NB4 (cell line): Measurements from ENCODE around the gene SCN2B.
"Not testable (repeated sequence)": the region's sequence is repeated elsewhere in the genome, so short reads cannot be mapped to it uniquely, and the experiment has no call there.

Experiments
- DNase-seq: peaks from one replicate; pipeline ENCODE4 v3.0.0; 2010; ENCODE audit warnings: low read depth
- H3K4me3 ChIP-seq: one replicate; pipeline ENCODE4 v1.5.1; 2011; ENCODE audit warnings: mild to moderate bottlenecking, low read depth, low read length, moderate library complexity
- MYC ChIP-seq: IDR thresholded peaks from 2 replicates; pipeline ENCODE4 v1.6.1; 2011; ENCODE audit warnings: low read depth, low read length
- POLR2A ChIP-seq: IDR thresholded peaks from 2 replicates; pipeline ENCODE4 v1.6.1; 2011; ENCODE audit warnings: mild to moderate bottlenecking; ENCODE audit not compliant: insufficient read length; ENCODE audit errors: extremely low read depth
- TF ChIP-seq, protein P1 (sequence below): IDR thresholded peaks from one replicate; pipeline ENCODE4 v1.5.1; 2012; ENCODE audit warnings: low read depth, low read length
- TF ChIP-seq, protein P2 (sequence below): IDR thresholded peaks from 2 replicates; pipeline ENCODE4 v1.6.1; 2011; ENCODE audit warnings: low read depth, low read length

The SCN2B gene

DNA sequence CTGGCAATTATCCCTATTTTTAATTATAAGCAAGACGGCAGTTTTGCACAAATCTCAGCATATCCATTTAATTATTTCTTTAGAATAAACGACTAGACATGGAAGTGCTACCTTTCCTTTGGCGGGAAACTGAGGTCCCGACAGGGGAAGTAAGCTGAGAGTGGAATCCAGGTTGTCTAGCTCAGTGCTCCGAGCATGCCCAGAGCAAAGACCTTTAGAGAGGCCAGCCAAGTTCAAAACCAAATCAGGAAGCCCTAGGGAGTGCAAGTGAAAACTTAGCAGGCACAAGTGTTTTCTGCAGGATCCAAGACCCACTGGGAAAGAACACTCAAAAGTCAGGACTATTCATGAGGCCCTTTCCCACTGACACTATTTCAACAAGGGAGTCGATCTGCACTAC lies 22.7 kb upstream of the SCN2B start:
- no peak for DNase-seq
- H3K4me3 ChIP-seq = no peak overlapping the region

DNA sequence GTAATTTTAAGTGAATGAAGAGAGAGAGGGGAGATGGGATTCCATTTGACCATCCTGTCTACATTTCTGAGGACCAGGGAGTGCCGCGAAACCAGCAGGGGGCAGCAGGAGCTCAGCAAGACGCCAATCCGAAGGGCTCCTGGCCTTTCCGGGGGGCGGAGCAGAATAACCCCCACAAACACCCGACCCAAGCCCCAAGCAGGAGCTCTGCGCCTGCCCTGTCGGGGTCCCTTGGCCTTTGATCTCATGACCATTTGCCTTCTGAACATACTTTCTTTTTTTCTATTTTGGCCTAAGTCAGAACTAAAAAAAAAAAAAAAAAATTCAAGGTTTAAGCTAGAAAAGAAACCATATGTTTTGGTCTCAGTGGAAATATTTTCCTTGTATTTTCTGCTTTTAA lies 21.9 kb upstream of the SCN2B start:
- no peak overlapping the region for H3K4me3 ChIP-seq
- TF ChIP-seq MYC (no peak), POLR2A (no peak)
- TF ChIP-seq, protein P1, sequence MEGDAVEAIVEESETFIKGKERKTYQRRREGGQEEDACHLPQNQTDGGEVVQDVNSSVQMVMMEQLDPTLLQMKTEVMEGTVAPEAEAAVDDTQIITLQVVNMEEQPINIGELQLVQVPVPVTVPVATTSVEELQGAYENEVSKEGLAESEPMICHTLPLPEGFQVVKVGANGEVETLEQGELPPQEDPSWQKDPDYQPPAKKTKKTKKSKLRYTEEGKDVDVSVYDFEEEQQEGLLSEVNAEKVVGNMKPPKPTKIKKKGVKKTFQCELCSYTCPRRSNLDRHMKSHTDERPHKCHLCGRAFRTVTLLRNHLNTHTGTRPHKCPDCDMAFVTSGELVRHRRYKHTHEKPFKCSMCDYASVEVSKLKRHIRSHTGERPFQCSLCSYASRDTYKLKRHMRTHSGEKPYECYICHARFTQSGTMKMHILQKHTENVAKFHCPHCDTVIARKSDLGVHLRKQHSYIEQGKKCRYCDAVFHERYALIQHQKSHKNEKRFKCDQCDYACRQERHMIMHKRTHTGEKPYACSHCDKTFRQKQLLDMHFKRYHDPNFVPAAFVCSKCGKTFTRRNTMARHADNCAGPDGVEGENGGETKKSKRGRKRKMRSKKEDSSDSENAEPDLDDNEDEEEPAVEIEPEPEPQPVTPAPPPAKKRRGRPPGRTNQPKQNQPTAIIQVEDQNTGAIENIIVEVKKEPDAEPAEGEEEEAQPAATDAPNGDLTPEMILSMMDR = peak; percentile 88
- TF ChIP-seq, protein P2, sequence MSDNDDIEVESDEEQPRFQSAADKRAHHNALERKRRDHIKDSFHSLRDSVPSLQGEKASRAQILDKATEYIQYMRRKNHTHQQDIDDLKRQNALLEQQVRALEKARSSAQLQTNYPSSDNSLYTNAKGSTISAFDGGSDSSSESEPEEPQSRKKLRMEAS = 0 out of 2 replicates have a peak, but pooled peaks have one; percentile 27
- DNase-seq = peak; percentile 82

More for the DNA sequence above, 22.7 kb upstream of the SCN2B start:
- no peak for TF ChIP-seq POLR2A
- no peak for TF ChIP-seq MYC
- TF ChIP-seq, protein P2 = no peak
- TF ChIP-seq, protein P1 = no peak

DNA sequence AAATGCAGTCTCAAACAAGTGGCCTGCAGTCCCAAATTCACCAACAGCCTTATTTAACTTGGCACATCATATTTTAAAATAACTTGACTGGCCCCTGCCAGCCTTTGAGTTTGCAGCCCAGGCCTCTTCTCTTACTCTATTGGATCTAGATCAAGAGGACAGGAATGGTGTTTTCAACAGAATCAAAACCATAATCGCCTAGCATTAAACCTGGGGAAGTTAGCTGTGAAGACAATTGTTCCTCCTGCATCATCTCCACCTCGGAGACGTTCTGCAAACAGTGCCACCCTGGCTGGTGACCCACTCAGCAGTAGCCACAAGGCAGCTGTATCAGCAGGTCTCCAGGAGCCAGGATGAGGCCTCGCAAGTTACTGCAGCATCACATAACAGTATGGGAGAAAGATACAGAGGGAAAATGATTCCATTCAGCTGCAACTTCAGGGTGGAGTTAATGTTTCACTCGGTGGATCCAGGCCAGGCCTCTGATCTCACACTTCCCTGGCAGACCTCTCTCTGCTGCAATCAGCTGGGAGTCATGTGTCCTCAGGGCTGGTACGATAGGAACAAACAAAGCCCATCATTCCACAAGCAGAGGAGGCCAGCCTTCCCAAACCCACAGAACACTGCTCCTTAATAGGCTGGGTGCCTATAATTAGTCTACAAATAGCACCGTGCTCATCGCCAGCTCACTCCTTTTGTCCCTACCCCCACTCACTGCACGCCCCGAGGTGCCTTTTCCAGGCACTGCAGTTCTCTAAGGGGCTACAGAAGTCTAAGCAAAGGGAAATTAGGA lies 18.6 kb upstream of the SCN2B start:
- no peak overlapping the region for H3K4me3 ChIP-seq
- DNase-seq = no peak
- TF ChIP-seq, protein P1 = no peak
- TF ChIP-seq POLR2A = no peak
- TF ChIP-seq MYC = no peak
- TF ChIP-seq, protein P2 = no peak

DNA sequence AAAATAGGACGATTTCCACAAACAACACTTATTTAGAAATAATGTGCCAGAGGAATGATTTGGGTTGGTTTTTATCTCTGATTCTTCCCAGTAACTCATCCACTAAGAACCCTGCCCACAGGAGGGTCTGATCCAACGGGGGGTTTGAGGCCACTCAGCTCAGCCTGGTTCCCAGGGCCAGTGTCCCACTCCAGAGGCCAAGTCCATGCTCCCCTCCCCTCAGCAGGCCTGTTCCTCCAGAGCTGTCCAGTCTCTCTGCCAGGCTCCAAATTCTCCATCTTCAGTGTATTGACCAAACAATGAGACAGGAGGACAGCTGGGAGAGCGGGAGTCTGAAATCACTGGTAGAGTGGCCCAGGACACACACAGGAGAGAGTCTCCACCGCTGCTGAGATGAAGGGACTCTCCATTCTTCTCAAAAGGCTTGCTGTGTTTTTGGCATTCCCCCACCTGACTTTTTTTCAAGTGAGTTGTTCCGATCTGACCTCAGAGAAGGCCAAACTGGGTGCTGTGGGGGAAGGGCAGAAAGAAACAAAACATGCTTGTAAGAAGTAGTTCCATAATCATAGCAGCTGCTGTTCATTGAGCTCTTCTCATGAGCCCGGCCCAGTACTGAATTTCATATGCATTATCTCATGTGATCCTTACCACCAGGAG lies 17.6 kb upstream of the SCN2B start:
- H3K4me3 ChIP-seq = no peak overlapping the region
- DNase-seq = no peak
- TF ChIP-seq, protein P1 = no peak
- TF ChIP-seq POLR2A (no peak), MYC (no peak)
- TF ChIP-seq, protein P2 = no peak

DNA sequence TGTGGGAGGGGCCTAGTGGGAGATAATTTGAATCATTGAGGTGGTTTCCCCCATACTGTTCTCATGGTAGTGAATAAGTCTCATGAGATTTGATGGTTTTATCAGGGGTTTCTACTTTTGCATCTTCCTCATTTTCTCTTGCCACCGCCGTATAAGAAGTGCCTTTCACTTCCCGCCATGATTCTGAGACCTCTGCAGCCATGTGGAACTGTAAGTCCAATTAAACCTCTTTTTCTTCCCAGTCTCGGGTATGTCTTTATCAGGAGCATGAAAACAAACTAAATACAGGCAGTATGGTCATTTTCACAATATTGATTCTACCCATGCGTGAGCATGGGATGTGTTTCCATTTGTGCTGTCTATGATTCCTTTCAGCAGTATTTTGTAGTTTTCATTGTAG lies 16.4 kb upstream of the SCN2B start:
- not testable (repeated sequence) for DNase-seq, H3K4me3 ChIP-seq

DNA sequence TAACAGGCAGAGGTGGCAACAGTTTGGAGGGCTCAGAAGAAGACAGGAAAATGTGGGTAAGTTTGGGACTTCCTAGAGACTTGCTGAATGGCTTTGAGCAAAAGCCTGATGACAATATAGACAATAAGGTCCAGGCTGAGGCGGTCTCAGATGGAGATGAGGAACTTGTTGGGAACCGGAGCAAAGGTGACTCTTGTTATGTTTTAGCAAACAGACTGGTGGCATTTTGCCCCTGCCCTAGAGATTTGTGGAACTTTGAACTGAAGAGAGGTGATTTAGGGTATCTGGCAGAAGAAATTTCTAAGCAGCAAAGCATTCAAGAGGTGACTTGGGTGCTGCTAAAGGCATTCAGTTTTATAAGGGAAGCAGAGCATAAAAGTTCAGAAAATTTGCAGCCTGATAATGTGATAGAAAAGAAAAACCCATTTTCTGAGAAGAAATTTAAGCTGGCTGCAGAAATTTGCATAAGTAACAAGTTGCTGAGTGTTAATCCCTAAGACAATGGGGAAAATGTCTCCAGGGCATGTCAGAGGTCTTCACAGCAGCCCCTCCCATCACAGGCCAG lies 14.6 kb upstream of the SCN2B start:
- H3K4me3 ChIP-seq, DNase-seq: not testable (repeated sequence)
